Measurements from ENCODE around the gene UNC45B.

DNA sequence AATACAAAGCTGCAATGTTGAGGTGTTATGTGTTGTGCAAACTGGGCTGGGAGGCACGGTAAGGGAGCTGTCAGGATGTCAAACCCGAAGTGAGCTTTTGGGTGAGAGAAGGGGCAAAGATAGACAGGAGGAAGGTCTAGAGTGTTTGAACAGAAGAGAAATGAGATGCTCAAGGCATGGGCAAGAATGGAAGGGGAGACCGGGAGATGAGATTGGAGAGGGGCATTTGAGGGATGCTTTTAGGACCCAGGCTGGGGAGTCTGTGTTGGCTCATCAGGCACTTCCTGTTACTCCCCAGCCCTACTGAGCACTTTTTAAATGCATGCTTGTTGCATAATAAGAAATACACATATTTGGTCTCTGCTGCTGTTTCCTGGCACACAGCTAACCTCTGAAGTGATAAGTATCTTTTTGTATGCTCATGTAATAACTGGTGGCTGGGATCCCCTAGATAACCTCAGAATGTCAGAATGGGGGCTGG, 13.7 kb downstream of the UNC45B start:
- TF ChIP-seq, protein P1, sequence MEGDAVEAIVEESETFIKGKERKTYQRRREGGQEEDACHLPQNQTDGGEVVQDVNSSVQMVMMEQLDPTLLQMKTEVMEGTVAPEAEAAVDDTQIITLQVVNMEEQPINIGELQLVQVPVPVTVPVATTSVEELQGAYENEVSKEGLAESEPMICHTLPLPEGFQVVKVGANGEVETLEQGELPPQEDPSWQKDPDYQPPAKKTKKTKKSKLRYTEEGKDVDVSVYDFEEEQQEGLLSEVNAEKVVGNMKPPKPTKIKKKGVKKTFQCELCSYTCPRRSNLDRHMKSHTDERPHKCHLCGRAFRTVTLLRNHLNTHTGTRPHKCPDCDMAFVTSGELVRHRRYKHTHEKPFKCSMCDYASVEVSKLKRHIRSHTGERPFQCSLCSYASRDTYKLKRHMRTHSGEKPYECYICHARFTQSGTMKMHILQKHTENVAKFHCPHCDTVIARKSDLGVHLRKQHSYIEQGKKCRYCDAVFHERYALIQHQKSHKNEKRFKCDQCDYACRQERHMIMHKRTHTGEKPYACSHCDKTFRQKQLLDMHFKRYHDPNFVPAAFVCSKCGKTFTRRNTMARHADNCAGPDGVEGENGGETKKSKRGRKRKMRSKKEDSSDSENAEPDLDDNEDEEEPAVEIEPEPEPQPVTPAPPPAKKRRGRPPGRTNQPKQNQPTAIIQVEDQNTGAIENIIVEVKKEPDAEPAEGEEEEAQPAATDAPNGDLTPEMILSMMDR (conservative IDR thresholded peaks at IDR 0.05; ENCODE audit: low read depth, low read length), result no peak
- TF ChIP-seq FOS (IDR thresholded peaks at IDR 0.05; ENCODE audit: low read depth, low read length) (no peak), RCOR1 (IDR thresholded peaks at IDR 0.05; ENCODE audit: insufficient replicate concordance, low read length) (no peak), CHD1 (IDR thresholded peaks at IDR 0.05; ENCODE audit: low read depth, low read length) (no peak), RFX5 (IDR thresholded peaks at IDR 0.05; ENCODE audit: low read depth, low read length) (no peak), POLR2A (IDR thresholded peaks at IDR 0.05; ENCODE audit: low read depth, low read length) (no peak), CEBPB (IDR thresholded peaks at IDR 0.05; ENCODE audit: low read depth, low read length) (no peak), BHLHE40 (IDR thresholded peaks at IDR 0.05; ENCODE audit: low read depth, low read length) (no peak), SMC3 (IDR thresholded peaks at IDR 0.05; ENCODE audit: low read depth, low read length) (no peak), MAZ (IDR thresholded peaks at IDR 0.05; ENCODE audit: borderline replicate concordance, low read depth, low read length) (no peak)
- TF ChIP-seq, protein P2, sequence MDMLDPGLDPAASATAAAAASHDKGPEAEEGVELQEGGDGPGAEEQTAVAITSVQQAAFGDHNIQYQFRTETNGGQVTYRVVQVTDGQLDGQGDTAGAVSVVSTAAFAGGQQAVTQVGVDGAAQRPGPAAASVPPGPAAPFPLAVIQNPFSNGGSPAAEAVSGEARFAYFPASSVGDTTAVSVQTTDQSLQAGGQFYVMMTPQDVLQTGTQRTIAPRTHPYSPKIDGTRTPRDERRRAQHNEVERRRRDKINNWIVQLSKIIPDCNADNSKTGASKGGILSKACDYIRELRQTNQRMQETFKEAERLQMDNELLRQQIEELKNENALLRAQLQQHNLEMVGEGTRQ (IDR thresholded peaks at IDR 0.05; ENCODE audit: low read depth, low read length), result no peak

All from IMR-90 (cell line).